ENCODE measurements around the gene FFAR3.

The FFAR3 gene

DNA sequence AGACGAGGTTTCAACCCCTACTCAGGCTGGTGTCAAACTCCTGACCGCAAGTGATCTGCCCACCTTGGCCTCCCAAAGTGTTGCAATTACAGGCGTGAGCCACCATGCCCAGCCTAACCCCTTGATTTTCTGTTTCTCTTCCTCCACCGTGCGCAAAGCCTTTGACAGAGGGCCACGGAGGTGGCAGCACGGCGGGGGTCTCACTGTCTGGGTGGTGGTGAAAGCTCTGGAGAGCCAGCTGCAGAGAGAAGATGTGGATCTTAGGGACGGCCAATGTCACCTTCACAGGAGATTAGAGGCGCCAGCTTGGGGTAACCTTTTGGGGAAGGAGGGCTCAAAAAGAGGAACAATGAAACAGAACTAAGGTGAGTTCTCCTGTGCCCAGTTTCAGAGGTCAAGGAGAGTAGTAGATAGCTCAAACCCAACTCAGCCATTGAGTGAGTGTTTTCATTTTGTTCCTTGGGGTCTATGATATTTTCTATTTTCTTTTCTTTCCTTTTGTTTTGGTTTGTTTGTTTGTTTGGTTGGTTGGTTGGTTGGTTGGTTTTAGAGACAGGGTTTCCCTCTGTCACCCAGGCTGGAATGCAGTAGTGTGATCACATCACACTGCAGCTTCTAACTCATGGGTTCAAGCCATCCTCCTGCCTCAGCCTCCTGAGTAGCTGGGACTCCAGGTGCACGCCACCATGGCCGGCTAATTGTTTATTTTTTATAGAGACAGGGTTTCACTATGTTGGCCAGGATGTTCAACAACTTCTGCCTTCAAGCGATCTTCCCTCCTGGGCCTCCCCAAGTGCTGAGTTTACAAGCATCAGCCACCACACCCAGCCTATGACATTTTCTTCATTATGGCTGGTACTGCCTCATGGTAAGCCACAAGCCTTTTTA lies 50.3 kb downstream of the FFAR3 start:
- no peaks in the 10 kb centered on the region for H3K9me3 ChIP-seq (ENCODE audit: insufficient read depth, low read length)
- no peak overlapping the region for H3K9ac ChIP-seq (ENCODE audit: insufficient read length, low read depth)
- no peak overlapping the region for H3K4me3 ChIP-seq (ENCODE audit: insufficient read length, low read depth)
- H3K27me3 ChIP-seq (ENCODE audit: insufficient read depth, insufficient read length), result no peaks in the 10 kb centered on the region
- no peaks in the 10 kb centered on the region for H3K36me3 ChIP-seq (ENCODE audit: insufficient read depth, insufficient read length, low read length)
- DNase-seq (ENCODE audit: low read depth, low spot score), result no peak
- TF ChIP-seq SUZ12 (IDR thresholded peaks at IDR 0.05; ENCODE audit: extremely low read depth, insufficient read depth, insufficient read length) (no peak), ZNF274 (IDR thresholded peaks at IDR 0.05; ENCODE audit: low read depth, low read length) (no peak), YY1 (IDR thresholded peaks at IDR 0.05; ENCODE audit: insufficient read depth, insufficient read length) (no peak)
- peaks cover 4% of the 10 kb centered on the region for H3K4me1 ChIP-seq (ENCODE audit: insufficient read depth, insufficient read length)

DNA sequence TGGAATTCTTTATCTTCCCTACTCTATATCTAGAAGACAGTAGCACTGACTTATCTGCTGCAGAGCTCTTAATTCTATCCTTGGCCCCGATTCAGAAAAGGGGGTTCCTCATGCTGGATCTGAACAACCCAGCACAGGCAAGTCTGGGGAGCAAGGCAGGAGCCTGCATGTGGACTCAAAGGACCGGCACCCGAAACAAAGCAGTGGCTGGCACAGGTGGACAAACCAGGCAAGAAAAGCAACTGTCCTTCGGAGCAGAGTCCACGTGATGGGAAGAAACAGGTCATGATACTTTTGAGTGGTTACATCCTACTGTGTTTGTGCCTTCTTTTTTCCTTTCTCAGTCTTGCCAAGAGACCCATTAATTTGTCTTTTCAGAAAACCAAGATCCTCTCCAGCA lies 50.9 kb downstream of the FFAR3 start:
- H3K4me3 ChIP-seq (ENCODE audit: insufficient read length, low read depth), result no peak overlapping the region
- H3K4me1 ChIP-seq (ENCODE audit: insufficient read depth, insufficient read length), result peaks cover 4% of the 10 kb centered on the region
- no peak overlapping the region for H3K9ac ChIP-seq (ENCODE audit: insufficient read length, low read depth)
- H3K9me3 ChIP-seq (ENCODE audit: insufficient read depth, low read length), result no peaks in the 10 kb centered on the region
- TF ChIP-seq ZNF274 (IDR thresholded peaks at IDR 0.05; ENCODE audit: low read depth, low read length) (no peak), SUZ12 (IDR thresholded peaks at IDR 0.05; ENCODE audit: extremely low read depth, insufficient read depth, insufficient read length) (no peak), YY1 (IDR thresholded peaks at IDR 0.05; ENCODE audit: insufficient read depth, insufficient read length) (no peak)
- DNase-seq (ENCODE audit: low read depth, low spot score), result no peak
- H3K36me3 ChIP-seq (ENCODE audit: insufficient read depth, insufficient read length, low read length), result no peaks in the 10 kb centered on the region
- H3K27me3 ChIP-seq (ENCODE audit: insufficient read depth, insufficient read length), result no peaks in the 10 kb centered on the region
